ENCODE data around the gene SYS1.

Gene SYS1

DNA sequence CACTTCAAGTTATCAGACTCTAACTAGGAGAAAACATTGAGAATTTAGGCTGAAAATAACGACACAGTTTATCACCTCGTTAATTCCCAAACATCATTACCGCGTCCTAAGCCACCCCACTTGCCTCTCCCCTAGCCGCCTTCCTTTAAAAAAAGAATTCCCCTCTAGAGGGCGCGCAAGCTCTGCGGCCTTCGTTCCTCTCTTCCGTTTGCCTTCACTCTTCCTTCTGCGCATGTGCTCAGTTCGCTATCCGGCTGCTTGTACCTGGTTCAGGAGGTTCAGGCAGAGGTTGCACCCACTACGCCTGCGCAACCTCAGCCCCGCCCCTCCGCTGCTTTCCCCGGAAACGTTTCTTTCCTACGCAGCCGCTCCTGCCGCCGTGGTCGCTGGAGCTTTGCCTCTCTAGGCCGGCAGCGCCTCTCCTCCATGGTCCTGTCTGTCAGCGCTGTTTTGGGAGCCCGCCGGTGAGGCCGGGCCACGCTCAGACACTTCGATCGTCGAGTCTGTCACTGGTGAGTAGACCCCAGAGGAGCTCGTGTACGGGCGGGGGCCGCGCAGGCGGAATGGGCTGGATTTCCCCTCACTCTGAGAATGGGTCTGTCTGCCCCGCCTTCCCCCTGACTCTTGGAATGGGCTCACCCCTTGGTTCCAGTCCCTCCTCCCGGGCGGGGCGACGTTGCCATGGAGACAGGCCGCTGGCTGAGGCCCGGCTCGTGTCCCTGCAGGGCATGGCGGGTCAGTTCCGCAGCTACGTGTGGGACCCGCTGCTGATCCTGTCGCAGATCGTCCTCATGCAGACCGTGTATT, at the start of gene SYS1:
TSS of gene SYS1 (plus strand) at position 353 of the 807 bp plus-strand sequence. CDS start at position 729, 376 bp downstream.
- DNase-seq (ENCODE audit: low read depth in 2 of 2, low spot score in 1 of 2): peak; percentile 95 to 97

DNA sequence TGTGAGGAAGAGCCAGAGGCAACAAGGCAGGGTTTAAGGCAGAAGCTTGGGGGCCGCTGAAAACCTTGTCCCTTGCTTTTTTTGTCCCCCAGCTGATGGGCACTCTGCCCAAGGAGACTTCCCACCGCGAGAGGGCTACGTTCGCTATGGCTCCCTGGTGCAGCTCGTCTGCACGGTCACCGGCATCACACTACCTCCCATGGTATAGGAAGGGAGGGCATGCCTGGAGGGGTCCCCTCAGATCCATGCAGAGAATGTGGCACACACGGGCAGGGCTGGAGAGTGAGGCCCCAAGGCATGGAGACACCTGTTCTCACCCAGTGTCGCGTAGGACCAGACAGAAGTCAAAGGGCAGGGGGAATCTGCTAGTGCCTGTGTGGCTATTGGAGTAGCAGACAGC, 49.0 kb upstream of the SYS1 start:
- DNase-seq (ENCODE audit: low read depth in 2 of 2, low spot score in 1 of 2): no peak

GRCh38 chr20:45315672-45316071, 47.3 kb upstream of the SYS1 start:
- no peak for DNase-seq (ENCODE audit: low read depth in 2 of 2, low spot score in 1 of 2)

DNA sequence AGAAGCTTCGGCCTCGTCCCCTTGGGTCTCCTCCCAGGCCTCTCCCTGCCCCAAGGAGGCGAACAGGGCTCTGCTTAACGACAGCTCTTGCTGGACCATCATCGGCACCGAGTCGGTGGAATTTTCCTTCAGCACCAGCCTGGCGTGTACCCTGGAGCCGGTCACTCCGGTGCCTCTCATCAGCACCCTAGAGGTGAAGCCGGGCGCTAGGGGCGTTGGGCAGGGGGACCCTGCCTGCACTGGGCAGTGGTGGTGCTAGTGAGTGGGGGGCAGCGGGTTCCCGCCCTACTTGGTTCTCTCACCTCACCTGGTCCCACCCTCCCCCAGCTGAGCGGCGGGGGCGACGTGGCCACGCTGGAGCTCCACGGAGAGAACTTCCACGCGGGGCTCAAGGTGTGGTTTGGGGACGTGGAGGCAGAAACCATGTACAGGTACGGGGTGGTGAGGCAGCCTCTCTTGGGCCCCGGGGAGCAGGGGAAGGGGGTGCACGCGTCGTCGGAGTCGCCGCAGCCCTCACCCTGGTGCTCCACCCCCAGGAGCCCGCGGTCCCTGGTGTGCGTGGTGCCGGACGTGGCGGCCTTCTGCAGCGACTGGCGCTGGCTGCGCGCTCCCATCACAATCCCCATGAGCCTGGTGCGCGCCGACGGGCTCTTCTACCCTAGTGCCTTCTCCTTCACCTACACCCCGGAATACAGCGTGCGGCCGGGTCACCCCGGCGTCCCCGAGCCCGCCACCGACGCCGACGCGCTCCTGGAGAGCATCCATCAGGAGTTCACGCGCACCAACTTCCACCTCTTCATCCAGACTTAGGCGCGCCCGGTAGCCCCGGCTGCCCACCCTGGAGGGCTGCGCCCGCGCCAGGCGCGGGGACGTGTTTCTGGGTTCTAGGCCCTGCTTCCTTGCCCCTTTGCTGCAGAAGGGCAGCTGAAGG, 46.5 kb upstream of the SYS1 start:
- no peak for DNase-seq (ENCODE audit: low read depth in 2 of 2, low spot score in 1 of 2)

DNA sequence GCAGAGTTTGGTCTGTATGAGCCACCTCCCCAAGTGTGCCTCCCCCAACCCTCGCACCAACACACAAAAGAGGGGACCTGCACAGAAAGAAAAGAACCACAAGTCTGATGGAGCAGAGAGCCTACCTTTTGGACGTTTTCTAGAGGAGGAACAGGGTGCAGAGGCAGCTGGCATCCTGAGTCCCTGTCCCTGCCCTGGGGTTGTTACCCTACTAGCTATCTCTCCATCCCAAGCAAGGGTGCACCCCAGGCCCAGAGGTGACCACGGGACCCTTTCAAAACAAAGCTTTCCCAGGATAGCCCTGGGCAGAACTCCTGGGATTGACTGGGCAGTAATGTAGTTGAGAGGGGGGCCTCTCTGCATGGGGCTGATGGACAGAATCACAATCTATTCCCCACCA, 45.1 kb upstream of the SYS1 start:
- DNase-seq (ENCODE audit: low read depth in 2 of 2, low spot score in 1 of 2): no peak

DNA sequence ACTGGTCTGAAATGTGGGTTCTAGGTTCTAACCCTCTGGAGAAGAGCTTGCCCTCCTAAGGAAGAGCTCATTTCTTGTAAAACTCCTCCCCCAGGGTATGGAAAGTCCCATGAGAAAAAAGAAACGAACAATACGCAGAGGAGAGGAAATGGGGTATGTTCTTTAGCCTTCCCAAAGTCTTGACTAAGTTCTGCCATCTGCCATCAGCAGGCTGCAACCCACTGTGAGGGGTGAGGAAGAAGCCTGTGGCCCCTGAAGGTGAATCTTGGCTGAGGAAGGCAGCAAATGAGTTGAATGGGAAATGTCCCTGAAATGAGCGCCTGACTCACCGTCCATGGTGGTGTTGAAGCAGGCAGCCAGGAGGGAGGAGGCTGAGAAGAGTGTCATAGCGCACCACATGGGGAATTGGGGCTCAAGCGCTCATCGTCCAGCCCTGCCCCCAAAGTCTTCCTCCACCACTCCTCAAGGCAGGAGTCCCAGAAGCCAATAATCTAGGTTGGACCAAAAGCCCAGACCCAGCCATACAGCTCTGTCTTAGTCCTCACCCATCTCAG, 44.5 kb upstream of the SYS1 start:
- no peak for DNase-seq (ENCODE audit: low read depth in 2 of 2, low spot score in 1 of 2)

DNA sequence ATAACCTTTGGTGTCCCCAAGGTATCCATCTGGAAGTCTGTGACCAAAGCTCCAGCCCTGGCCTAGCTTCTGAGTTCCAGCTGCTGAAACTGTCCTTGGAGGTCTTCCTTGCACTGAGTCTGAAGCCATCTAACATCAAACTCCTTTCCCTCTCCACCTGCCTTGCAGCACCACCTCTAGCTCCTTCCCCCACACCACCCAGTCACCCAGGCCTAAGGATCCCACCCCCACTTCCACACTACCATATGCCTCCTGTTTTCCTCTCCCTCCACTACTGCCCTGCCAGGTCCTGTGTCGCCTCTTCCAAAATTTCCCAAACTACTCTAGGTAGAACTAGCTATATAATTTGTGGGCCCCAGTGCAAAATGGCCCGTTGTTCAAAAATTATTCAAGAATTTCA, 44.0 kb upstream of the SYS1 start:
- DNase-seq (ENCODE audit: low read depth in 2 of 2, low spot score in 1 of 2): no peak

GRCh38 chr20:45320948-45321595, 41.9 kb upstream of the SYS1 start:
- no peak for DNase-seq (ENCODE audit: low read depth in 2 of 2, low spot score in 1 of 2)

- DNase-seq (ENCODE audit: low read depth in 2 of 2, low spot score in 1 of 2): no peak
Measured at GRCh38 chr20:45322952-45323383, 40.0 kb upstream of the SYS1 start.

- no peak for DNase-seq (ENCODE audit: low read depth in 2 of 2, low spot score in 1 of 2)
Measured at GRCh38 chr20:45323731-45324130, 39.2 kb upstream of the SYS1 start.

- no peak for DNase-seq (ENCODE audit: low read depth in 2 of 2, low spot score in 1 of 2)
Measured at GRCh38 chr20:45325371-45325770, 37.6 kb upstream of the SYS1 start.

DNA sequence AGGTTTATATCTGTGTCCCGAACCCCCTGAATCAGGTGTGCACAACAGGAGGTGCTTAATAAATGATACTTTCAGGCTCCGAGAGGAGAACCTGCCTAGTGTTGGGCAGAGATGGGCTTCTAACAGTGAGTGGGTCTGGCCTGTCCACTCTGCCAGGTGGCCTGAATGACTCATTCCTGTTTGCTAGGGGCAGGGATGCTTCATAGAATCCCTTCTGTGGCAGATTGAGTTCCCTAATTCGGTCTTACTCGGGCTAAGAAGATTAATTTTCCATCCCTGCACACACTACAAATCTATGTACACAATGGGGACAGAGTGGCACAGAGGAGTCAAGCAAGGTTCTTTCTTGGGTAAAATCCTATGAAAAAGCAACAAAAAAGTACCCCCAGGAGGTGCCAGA, 34.5 kb upstream of the SYS1 start:
- DNase-seq (ENCODE audit: low read depth in 2 of 2, low spot score in 1 of 2): no peak

- no peak for DNase-seq (ENCODE audit: low read depth in 2 of 2, low spot score in 1 of 2)
Measured at GRCh38 chr20:45329497-45330319, 33.2 kb upstream of the SYS1 start.

DNA sequence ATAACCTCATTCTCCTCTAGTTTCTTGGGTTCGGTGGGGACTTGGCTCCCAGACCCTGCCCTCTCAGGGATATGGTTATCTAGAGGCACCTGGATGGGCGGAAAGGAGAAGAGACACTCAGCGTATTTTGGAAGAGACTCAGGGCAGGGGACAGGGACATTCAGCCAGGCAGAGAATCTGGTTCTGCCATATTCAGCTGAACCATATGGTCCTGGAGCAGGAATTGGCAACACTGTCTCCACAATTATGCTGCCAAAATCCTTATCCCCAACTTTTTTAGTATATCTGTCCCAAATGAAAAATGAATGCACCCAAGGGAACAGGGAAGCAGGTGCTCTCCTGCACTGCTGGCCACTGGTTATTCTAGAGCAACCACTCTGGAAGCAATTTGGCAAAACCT, 32.5 kb upstream of the SYS1 start:
- no peak for DNase-seq (ENCODE audit: low read depth in 2 of 2, low spot score in 1 of 2)

- no peak for DNase-seq (ENCODE audit: low read depth in 2 of 2, low spot score in 1 of 2)
Measured at GRCh38 chr20:45336530-45337366, 26.2 kb upstream of the SYS1 start.

GRCh38 chr20:45337367-45338120, 25.4 kb upstream of the SYS1 start:
- DNase-seq (ENCODE audit: low read depth in 2 of 2, low spot score in 1 of 2): no peak

DNA sequence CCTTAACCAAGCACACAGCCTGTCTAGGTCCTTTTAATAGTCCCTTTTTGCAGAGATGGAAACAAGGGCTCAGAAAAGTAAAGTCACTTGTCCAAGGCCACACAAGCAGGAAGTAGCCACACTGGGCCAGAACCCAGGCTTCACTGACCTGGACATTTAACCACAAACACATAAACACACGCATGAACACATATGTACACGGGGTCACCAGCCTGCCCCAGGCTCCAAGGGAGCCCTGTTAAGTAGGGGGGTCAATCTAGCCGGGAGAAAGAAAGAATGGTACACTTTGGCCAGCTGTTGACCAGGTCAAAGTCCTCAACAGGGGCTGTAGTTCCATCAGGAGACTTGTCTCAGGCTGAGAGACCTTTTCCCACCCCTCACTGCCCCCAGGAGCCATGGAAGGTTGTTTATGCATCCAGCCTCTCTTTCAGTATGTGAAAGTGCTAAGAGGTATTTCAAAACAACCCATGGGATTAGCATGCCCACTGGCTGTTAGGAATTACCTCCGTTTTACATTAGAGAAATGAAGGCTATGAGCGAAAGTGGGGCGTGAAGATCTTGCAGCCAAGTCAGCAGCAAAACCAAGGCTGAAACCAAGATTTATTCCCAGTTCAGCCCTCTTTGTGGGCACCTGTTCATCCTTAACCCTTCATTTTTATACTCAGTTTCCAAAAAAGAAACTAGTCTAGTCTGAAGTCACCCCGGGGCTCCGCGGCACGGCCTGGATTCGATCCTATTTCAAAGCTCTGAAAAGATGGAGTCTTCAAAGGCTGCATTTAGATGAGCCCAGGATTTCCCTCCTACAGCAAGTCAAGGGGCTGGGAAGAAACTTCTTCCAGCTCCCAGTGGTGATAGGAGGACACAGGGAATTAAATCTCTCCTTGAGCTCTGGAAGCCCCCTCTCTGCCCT, 24.6 kb upstream of the SYS1 start:
- no peak for DNase-seq (ENCODE audit: low read depth in 2 of 2, low spot score in 1 of 2)

DNA sequence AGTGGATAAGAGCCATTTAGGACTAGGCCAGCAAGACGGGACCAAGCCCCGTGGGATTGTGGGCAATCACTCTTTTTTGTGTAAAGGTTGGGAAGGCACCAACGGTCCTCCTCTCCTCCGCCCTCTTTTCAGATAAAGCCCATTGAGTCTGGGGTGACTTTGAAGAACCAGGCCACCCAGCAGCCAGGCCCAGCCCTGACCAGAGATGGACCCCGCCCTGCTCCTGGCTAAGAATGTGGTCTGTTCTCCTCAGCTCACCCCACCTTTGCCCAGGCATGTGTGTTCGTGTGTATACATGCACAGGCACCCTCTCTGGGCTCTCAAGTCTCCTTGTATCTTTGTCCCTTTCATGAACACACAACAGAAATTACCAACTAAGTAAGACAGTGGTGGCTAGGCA, 23.9 kb upstream of the SYS1 start:
- DNase-seq (ENCODE audit: low read depth in 2 of 2, low spot score in 1 of 2): no peak
